DND-41 (cell line): ENCODE data around the gene MAST4.
A peak's percentile ranks its signal among the peaks of the same experiment; 100 is the strongest.

ENCODE experiments used
- ATAC-seq: fragments of 200-7000 bp; cut with Tn5 transposase; 3 replicates; pipeline ENCODE4 v1.9.1; 2021; ENCODE audit warnings: low read depth; ENCODE audit not compliant: insufficient read depth
- DNase-seq: peaks from one replicate; pipeline ENCODE4 v3.0.0-alpha.2; 2020
- H2AFZ ChIP-seq: 2 replicates; pipeline ENCODE4 v1.6.0; 2012; ENCODE audit warnings: low read depth, low read length
- H3K27ac ChIP-seq: 2 replicates; pipeline ENCODE4 v1.5.1; 2012; ENCODE audit warnings: low read length, inconsistent platforms
- H3K27me3 ChIP-seq: fragments of 200-600 bp; sonication (generic); 2 replicates; pipeline ENCODE4 v1.6.0; 2012; ENCODE audit warnings: low read length, mild to moderate bottlenecking, inconsistent platforms; ENCODE audit not compliant: insufficient read depth, poor library complexity
- H3K36me3 ChIP-seq: 2 replicates; pipeline ENCODE4 v1.5.1; 2012; ENCODE audit warnings: low read length, inconsistent platforms; ENCODE audit not compliant: insufficient read depth
- H3K4me1 ChIP-seq: 2 replicates; pipeline ENCODE4 v1.5.1; 2012; ENCODE audit warnings: mild to moderate bottlenecking, low read length; ENCODE audit not compliant: insufficient read depth
- H3K4me2 ChIP-seq: 2 replicates; pipeline ENCODE4 v1.6.0; 2012; ENCODE audit warnings: mild to moderate bottlenecking, moderate library complexity, low read length, inconsistent platforms; ENCODE audit not compliant: insufficient read depth
- H3K4me3 ChIP-seq, 2 experiments: fragments of 200-600 bp in 1 of 2; shearing (Covaris generic) in 1 of 2; 2 replicates each; pipeline ENCODE4 v1.5.1; 2012 to 2016; ENCODE audit warnings: inconsistent platforms in 2 of 2, low read length in 2 of 2, mild to moderate bottlenecking in 2 of 2, low read depth in 1 of 2, moderate library complexity in 1 of 2
- H3K79me2 ChIP-seq: 2 replicates; pipeline ENCODE4 v1.6.0; 2012; ENCODE audit warnings: low read length, inconsistent platforms; ENCODE audit not compliant: insufficient read depth
- H3K9ac ChIP-seq: 2 replicates; pipeline ENCODE4 v1.6.0; 2012; ENCODE audit warnings: low read depth, mild to moderate bottlenecking, inconsistent platforms, low read length, moderate library complexity
- H3K9me3 ChIP-seq: 2 replicates; pipeline ENCODE4 v1.5.1; 2012; ENCODE audit warnings: low read length, moderate library complexity, mild to moderate bottlenecking, inconsistent platforms; ENCODE audit not compliant: insufficient read depth, severe bottlenecking
- H4K20me1 ChIP-seq: 2 replicates; pipeline ENCODE4 v1.6.0; 2012; ENCODE audit warnings: low read length; ENCODE audit not compliant: insufficient read depth
- EZH2 ChIP-seq: IDR thresholded peaks from 3 replicates; pipeline ENCODE4 v1.6.1; 2012; ENCODE audit warnings: borderline replicate concordance, low read depth, mild to moderate bottlenecking, moderate library complexity, low read length, inconsistent platforms; ENCODE audit not compliant: severe bottlenecking
- TF ChIP-seq, protein P1 (sequence below): IDR thresholded peaks from 2 replicates; pipeline ENCODE4 v1.5.1; 2012; ENCODE audit warnings: borderline replicate concordance, low read length, moderate library complexity, mild to moderate bottlenecking; ENCODE audit not compliant: poor library complexity, severe bottlenecking; ENCODE audit errors: extremely low read depth

The MAST4 gene

GRCh38 chr5:66620711-66621110 is 24.5 kb downstream of the MAST4 start:
- Histone ChIP-seq H3K9me3 (peaks cover 6% of the 10 kb centered on the region), H3K27ac (peak overlapping the region; percentile 99), H3K27me3 (no peaks in the 10 kb centered on the region), H3K79me2 (peaks cover 61% of the 10 kb centered on the region), H3K4me3 (peak overlapping the region in 1 of 2 experiments; percentile 39; a peak in 2 of 4 replicates), H3K36me3 (peaks cover 4% of the 10 kb centered on the region), H3K4me1 (peaks cover 71% of the 10 kb centered on the region), H4K20me1 (no peaks in the 10 kb centered on the region), H2AFZ (peak overlapping the region; percentile 52), H3K4me2 (peak overlapping the region; percentile 58), H3K9ac (peak overlapping the region; percentile 61)
- TF ChIP-seq, protein P1, sequence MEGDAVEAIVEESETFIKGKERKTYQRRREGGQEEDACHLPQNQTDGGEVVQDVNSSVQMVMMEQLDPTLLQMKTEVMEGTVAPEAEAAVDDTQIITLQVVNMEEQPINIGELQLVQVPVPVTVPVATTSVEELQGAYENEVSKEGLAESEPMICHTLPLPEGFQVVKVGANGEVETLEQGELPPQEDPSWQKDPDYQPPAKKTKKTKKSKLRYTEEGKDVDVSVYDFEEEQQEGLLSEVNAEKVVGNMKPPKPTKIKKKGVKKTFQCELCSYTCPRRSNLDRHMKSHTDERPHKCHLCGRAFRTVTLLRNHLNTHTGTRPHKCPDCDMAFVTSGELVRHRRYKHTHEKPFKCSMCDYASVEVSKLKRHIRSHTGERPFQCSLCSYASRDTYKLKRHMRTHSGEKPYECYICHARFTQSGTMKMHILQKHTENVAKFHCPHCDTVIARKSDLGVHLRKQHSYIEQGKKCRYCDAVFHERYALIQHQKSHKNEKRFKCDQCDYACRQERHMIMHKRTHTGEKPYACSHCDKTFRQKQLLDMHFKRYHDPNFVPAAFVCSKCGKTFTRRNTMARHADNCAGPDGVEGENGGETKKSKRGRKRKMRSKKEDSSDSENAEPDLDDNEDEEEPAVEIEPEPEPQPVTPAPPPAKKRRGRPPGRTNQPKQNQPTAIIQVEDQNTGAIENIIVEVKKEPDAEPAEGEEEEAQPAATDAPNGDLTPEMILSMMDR = no peak
- no peak for TF ChIP-seq EZH2
- ATAC-seq (peak; percentile 76), DNase-seq (peak; percentile 67)

- ATAC-seq = peak; percentile 23
- DNase-seq = no peak
- peaks cover 4% of the 10 kb centered on the region for H3K36me3 ChIP-seq
- no peaks in the 10 kb centered on the region for H4K20me1 ChIP-seq
- peaks cover 60% of the 10 kb centered on the region for H3K79me2 ChIP-seq
- peak overlapping the region; percentile 52; the same call in 1 of the 2 replicates for H2AFZ ChIP-seq
- peak overlapping the region in 1 of 2 experiments; percentile 39; a peak in 2 of 4 replicates for H3K4me3 ChIP-seq
- H3K9me3 ChIP-seq = peaks cover 6% of the 10 kb centered on the region
- no peaks in the 10 kb centered on the region for H3K27me3 ChIP-seq
- peak overlapping the region; percentile 99 for H3K27ac ChIP-seq
- no peak for TF ChIP-seq EZH2
- TF ChIP-seq, protein P1 = no peak
- H3K4me1 ChIP-seq = peaks cover 66% of the 10 kb centered on the region
- H3K9ac ChIP-seq = peak overlapping the region; percentile 61
- peak overlapping the region; percentile 58 for H3K4me2 ChIP-seq
Measured at GRCh38 chr5:66621146-66621545, 25.0 kb downstream of the MAST4 start.

DNA sequence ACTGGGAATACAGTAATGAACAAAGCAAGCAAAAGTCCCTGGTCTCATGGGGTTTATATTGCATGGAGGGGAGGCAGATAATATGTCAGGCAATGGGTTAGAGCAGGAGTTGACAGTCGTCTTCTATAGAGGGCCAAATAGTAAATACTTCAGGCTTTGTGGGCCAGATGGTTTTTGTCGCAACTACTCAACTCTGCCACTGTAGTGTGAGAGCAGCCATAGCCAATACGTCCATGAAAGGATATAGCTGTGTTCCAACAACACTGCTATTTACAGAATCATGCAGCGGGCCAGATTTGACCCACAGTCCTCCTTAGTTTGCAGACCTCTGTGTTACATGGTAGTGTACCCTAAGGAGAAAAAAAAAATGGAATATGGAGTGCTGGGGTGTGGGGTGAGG is 25.5 kb downstream of the MAST4 start:
- H3K36me3 ChIP-seq = peaks cover 4% of the 10 kb centered on the region

More for the DNA sequence above, 25.5 kb downstream of the MAST4 start:
- ATAC-seq (no peak), DNase-seq (peak; percentile 26)
- peak overlapping the region; percentile 99 for H3K27ac ChIP-seq
- H4K20me1 ChIP-seq = no peaks in the 10 kb centered on the region
- H2AFZ ChIP-seq = peak overlapping the region; percentile 52
- no peak for TF ChIP-seq EZH2
- TF ChIP-seq, protein P1 = no peak
- H3K9ac ChIP-seq = peak overlapping the region; percentile 61
- H3K4me2 ChIP-seq = peak overlapping the region; percentile 58
- H3K4me1 ChIP-seq = peaks cover 61% of the 10 kb centered on the region
- H3K27me3 ChIP-seq = no peaks in the 10 kb centered on the region
- peaks cover 6% of the 10 kb centered on the region for H3K9me3 ChIP-seq
- peaks cover 54% of the 10 kb centered on the region for H3K79me2 ChIP-seq
- H3K4me3 ChIP-seq = 0 out of 4 replicates have a peak overlapping the region, but pooled peaks of 1 of the 2 experiments have one; percentile 11
